Mammary epithelial cell (primary cell): ENCODE results near the gene KRTAP5-4.

Source experiments
- CTCF ChIP-seq, 2 donors: IDR thresholded peaks in 1 of 2; conservative IDR thresholded peaks in 1 of 2; 2 replicates each; pipeline ENCODE4 v1.5.1; 2011 to 2012; ENCODE audit warnings: inconsistent platforms in 2 of 2, low read length in 2 of 2, mild to moderate bottlenecking in 2 of 2, control low read depth in 1 of 2, low read depth in 1 of 2; ENCODE audit not compliant: insufficient read depth in 1 of 2; ENCODE audit errors: extremely low read depth in 1 of 2
- EZH2 ChIP-seq: IDR thresholded peaks from 2 replicates; pipeline ENCODE4 v1.6.1; 2012; ENCODE audit warnings: low read length, inconsistent platforms, borderline replicate concordance

- no peak for TF ChIP-seq CTCF (conservative IDR thresholded peaks at IDR 0.05 in 1 of 2, IDR thresholded peaks at IDR 0.05 in 1 of 2; ENCODE audit: extremely low read depth in 1 of 2, insufficient read depth in 1 of 2, low read depth in 1 of 2, low read length in 2 of 2)
- TF ChIP-seq EZH2 = no peak
These were observed 47.1 kb upstream of the KRTAP5-4 start for GRCh38 chr11:1668911-1669473.
